Memory B cell (primary cell): ENCODE data around the gene ZNF627.

ENCODE experiments used
- ATAC-seq: fragments of 150-1000 bp; cut with Tn5 transposase; 2 replicates; pipeline ENCODE4 v1.10.0; 2021; ENCODE audit warnings: low read depth, mild to moderate bottlenecking, moderate library complexity
- DNase-seq, 2 donors: peaks; one replicate each; pipeline ENCODE4 v3.0.0; 2022; ENCODE audit warnings: low spot score in 2 of 2
- H3K27ac Mint-ChIP-seq: one replicate; pipeline ENCODE4 v1.8.0; 2022; ENCODE audit warnings: mild to moderate bottlenecking, moderate library complexity, mixed read lengths
- H3K27me3 Mint-ChIP-seq: one replicate; pipeline ENCODE4 v1.8.0; 2022; ENCODE audit warnings: mixed read lengths
- H3K36me3 Mint-ChIP-seq: one replicate; pipeline ENCODE4 v1.8.0; 2022; ENCODE audit warnings: mild to moderate bottlenecking, mixed read lengths
- H3K4me1 Mint-ChIP-seq: one replicate; pipeline ENCODE4 v1.8.0; 2022; ENCODE audit warnings: mixed read lengths
- H3K4me3 Mint-ChIP-seq: one replicate; pipeline ENCODE4 v1.8.0; 2022; ENCODE audit warnings: mild to moderate bottlenecking, moderate library complexity, mixed read lengths
- H3K9me3 Mint-ChIP-seq: one replicate; pipeline ENCODE4 v1.8.0; 2022; ENCODE audit warnings: mixed read lengths

The ZNF627 gene

DNA sequence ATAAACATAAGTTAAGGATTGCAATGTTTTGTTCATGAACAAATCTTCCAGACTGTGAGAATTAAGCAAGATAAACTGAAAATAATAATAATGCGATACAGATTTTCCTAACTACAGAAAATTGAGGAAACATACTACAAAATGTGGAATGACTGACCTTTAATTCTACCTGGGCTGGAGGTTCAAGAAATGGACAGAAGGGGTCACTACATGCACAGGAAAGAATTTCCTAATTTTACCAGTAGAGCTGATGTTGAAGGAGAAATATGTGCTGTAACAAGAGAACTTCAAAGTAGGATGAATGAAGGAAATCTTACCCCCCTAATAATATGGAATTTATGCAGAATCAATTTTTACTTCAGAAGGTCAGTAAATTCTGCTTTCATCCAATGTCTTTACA lies 62.3 kb downstream of the ZNF627 start:
- no peaks in the 10 kb centered on the region for H3K9me3 Mint-ChIP-seq
- H3K4me3 Mint-ChIP-seq, result no peak overlapping the region
- H3K36me3 Mint-ChIP-seq, result no peaks in the 10 kb centered on the region
- no peaks in the 10 kb centered on the region for H3K4me1 Mint-ChIP-seq
- H3K27me3 Mint-ChIP-seq, result no peaks in the 10 kb centered on the region
- ATAC-seq (no peak), DNase-seq (no peak)
- H3K27ac Mint-ChIP-seq, result no peak overlapping the region

DNA sequence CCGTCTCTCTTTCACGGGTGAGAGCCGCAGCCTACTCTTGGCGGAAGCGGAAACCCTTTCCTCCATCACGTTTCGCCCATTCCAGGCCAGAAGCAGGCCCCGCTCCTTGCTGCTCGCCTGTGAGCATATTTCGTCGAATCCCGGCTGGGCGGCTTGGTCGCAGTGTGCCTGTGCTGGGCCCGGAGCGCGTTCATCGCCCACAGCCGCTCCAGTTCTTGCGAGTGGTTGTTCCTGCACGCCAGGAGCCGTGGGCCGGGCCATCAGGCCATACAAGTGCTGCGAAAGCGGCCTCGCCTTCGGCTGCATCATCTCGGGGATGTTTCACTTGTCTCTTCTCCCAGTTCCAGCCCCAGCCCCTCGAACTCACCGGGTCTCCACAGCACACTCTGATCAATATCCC lies 65.0 kb downstream of the ZNF627 start:
- H3K36me3 Mint-ChIP-seq, result no peaks in the 10 kb centered on the region
- H3K27me3 Mint-ChIP-seq, result peaks cover 1% of the 10 kb centered on the region
- no peak overlapping the region for H3K4me3 Mint-ChIP-seq
- no peaks in the 10 kb centered on the region for H3K9me3 Mint-ChIP-seq
- no peak for DNase-seq
- ATAC-seq, result no peak
- no peaks in the 10 kb centered on the region for H3K4me1 Mint-ChIP-seq
- H3K27ac Mint-ChIP-seq, result no peak overlapping the region

DNA sequence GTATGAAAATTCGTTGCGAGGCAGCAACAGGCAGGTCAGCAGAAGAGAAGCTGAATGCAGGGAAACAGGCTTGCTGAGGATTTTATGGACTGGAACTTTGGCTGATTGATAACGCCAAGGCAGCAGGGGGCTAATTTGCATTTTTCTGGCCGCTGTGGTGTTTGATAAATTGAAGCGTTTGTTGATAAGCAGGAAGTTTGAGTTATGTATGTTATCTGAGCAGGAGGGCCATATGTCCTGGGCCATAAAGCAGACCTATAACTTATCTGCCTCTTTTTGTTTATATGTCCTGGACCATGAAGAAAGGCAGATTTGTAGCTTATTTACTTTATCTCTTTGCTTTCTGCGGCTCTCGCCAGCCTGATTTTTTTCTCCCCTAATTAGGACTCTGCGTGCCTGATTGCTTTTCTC lies 65.9 kb downstream of the ZNF627 start:
- H3K27me3 Mint-ChIP-seq, result peaks cover 1% of the 10 kb centered on the region
- no peaks in the 10 kb centered on the region for H3K36me3 Mint-ChIP-seq
- no peak for DNase-seq
- H3K9me3 Mint-ChIP-seq, result no peaks in the 10 kb centered on the region
- no peak for ATAC-seq
- no peaks in the 10 kb centered on the region for H3K4me1 Mint-ChIP-seq
- H3K4me3 Mint-ChIP-seq, result no peak overlapping the region
- H3K27ac Mint-ChIP-seq, result no peak overlapping the region
